Measurements from ENCODE around the gene CAST.

DNA sequence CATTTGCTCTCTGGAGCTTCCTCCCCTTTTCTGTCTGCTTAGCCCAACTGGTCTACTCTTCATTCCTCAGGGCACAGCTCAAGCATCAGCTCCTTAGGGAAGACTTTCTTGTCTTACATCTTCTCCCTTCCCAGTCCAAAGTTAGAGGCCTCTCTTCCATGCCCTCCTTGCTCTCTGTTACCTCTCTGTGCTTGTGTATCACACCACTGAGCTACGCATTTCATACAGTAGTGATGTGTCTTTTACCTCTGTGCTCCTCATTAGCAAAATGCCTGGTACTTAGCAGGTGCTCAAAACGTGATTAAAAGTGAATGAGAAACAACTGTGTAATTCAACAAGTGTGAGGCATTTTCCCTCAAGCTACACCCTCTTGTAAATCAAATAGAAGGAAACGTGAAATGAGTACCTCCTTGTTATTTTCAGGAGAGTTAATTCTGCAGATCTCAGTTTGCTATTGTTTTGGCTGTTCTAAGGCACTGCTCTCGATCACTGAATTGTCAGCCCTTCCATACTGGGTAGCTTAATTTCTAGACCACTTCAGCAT is 106.6 kb downstream of the CAST start:
- TF ChIP-seq POLR2A (IDR thresholded peaks at IDR 0.05; ENCODE audit: low read depth, low read length) (no peak), POLR2AphosphoS5 (IDR thresholded peaks at IDR 0.05; ENCODE audit: low read depth, low read length) (no peak), TAF1 (IDR thresholded peaks at IDR 0.05; ENCODE audit: low read depth, low read length) (no peak), SPI1 (IDR thresholded peaks at IDR 0.05; ENCODE audit: low read depth, low read length) (no peak), PAX5 (IDR thresholded peaks at IDR 0.05; ENCODE audit: insufficient read depth, low read length, severe bottlenecking) (no peak)

Measured in GM12891 (cell line).